ENCODE measurements around the gene GMPR2. TPM values are rescaled to one million over a fixed set of nuclear protein-coding genes. Genes with fewer than 3 reads are reported as not detected.

The GMPR2 gene
- total RNA-seq, 1 experiment from 2014 or later: 81.6 TPM

- DNase-seq: no peak
- Histone ChIP-seq H3K27me3 (ENCODE audit: control insufficient read depth, insufficient read depth, low read length) (no peaks in the 10 kb centered on the region), H3K36me3 (replicated peaks; ENCODE audit: control insufficient read depth, insufficient read depth, low read length) (peaks cover 2% of the 10 kb centered on the region; the same call in 1 of the 2 replicates), H3K4me3 (ENCODE audit: insufficient read depth, low read depth, low read length) (no peak overlapping the region)
These were observed 51.8 kb downstream of the GMPR2 start for GRCh38 chr14:24284501-24285035.

- Histone ChIP-seq H3K36me3 (replicated peaks; ENCODE audit: control insufficient read depth, insufficient read depth, low read length) (peaks cover 4% of the 10 kb centered on the region), H3K4me3 (ENCODE audit: insufficient read depth, low read depth, low read length) (no peak overlapping the region), H3K27me3 (ENCODE audit: control insufficient read depth, insufficient read depth, low read length) (no peaks in the 10 kb centered on the region)
- DNase-seq: no peak
These were observed 52.6 kb downstream of the GMPR2 start for GRCh38 chr14:24285351-24285750.

- DNase-seq: no peak
- Histone ChIP-seq H3K27me3 (ENCODE audit: control insufficient read depth, insufficient read depth, low read length) (no peaks in the 10 kb centered on the region), H3K36me3 (replicated peaks; ENCODE audit: control insufficient read depth, insufficient read depth, low read length) (peaks cover 4% of the 10 kb centered on the region)
These were observed 54.3 kb downstream of the GMPR2 start for GRCh38 chr14:24286996-24287395.

More at GRCh38 chr14:24286996-24287395, 54.3 kb downstream of the GMPR2 start:
- no peak overlapping the region for H3K4me3 ChIP-seq (ENCODE audit: insufficient read depth, low read depth, low read length)

Other genes with a start within 250 kb of the GMPR2 start
- gene DHRS4L2, start 244.0 kb upstream of the GMPR2 start, total RNA-seq (2014; rRNA removed; shearing (Covaris generic)): 8.0 and 12.2 TPM in 2 replicates
- gene CARMIL3, start 180.9 kb upstream of the GMPR2 start, total RNA-seq (2014; rRNA removed; shearing (Covaris generic)): 2.3 and 6.5 TPM in 2 replicates
- gene CPNE6, start 161.4 kb upstream of the GMPR2 start, total RNA-seq (2014; rRNA removed; shearing (Covaris generic)): 0.04 TPM in 1 of 2 replicates, not detected in the other
- 73.7 and 80.1 TPM in 2 replicates for gene PCK2, start 138.6 kb upstream of the GMPR2 start, total RNA-seq (2014; rRNA removed; shearing (Covaris generic))
- 70.4 and 90.1 TPM in 2 replicates for gene DCAF11, start 118.2 kb upstream of the GMPR2 start, total RNA-seq (2014; rRNA removed; shearing (Covaris generic))
- gene NRL, start 118.0 kb upstream of the GMPR2 start, total RNA-seq (2014; rRNA removed; shearing (Covaris generic)): 0.87 and 2.1 TPM in 2 replicates
- gene FITM1, start 102.3 kb upstream of the GMPR2 start, total RNA-seq (2014; rRNA removed; shearing (Covaris generic)): not detected in 2 replicates
- gene PSME1, start 96.7 kb upstream of the GMPR2 start, total RNA-seq (2014; rRNA removed; shearing (Covaris generic)): 46.9 and 49.3 TPM in 2 replicates
- gene EMC9, start 91.3 kb upstream of the GMPR2 start, total RNA-seq (2014; rRNA removed; shearing (Covaris generic)): 25.7 and 35.9 TPM in 2 replicates
- 129 and 134 TPM in 2 replicates for gene PSME2, start 86.3 kb upstream of the GMPR2 start, total RNA-seq (2014; rRNA removed; shearing (Covaris generic))
- gene RNF31, start 85.4 kb upstream of the GMPR2 start, total RNA-seq (2014; rRNA removed; shearing (Covaris generic)): 67.7 and 75.0 TPM in 2 replicates
- 8.1 and 11.2 TPM in 2 replicates for gene IRF9, start 71.7 kb upstream of the GMPR2 start, total RNA-seq (2014; rRNA removed; shearing (Covaris generic))
- gene REC8, start 60.8 kb upstream of the GMPR2 start, total RNA-seq (2014; rRNA removed; shearing (Covaris generic)): 5.6 and 5.9 TPM in 2 replicates
- gene IPO4, start 44.1 kb upstream of the GMPR2 start, total RNA-seq (2014; rRNA removed; shearing (Covaris generic)): 139 and 149 TPM in 2 replicates
- 27.4 and 35.2 TPM in 2 replicates for gene TM9SF1, start 37.5 kb upstream of the GMPR2 start, total RNA-seq (2014; rRNA removed; shearing (Covaris generic))
- gene TSSK4, start 27.2 kb upstream of the GMPR2 start, total RNA-seq (2014; rRNA removed; shearing (Covaris generic)): not detected in 2 replicates
- gene CHMP4A, start 19.4 kb upstream of the GMPR2 start, total RNA-seq (2014; rRNA removed; shearing (Covaris generic)): 17.6 and 20.8 TPM in 2 replicates
- 18.6 and 23.6 TPM in 2 replicates for gene MDP1, start 16.9 kb upstream of the GMPR2 start, total RNA-seq (2014; rRNA removed; shearing (Covaris generic))
- gene NEDD8, start 562 bp upstream of the GMPR2 start, total RNA-seq (2014; rRNA removed; shearing (Covaris generic)): 195 and 203 TPM in 2 replicates
- 46.9 and 52.2 TPM in 2 replicates for gene TINF2, start 9.7 kb downstream of the GMPR2 start, total RNA-seq (2014; rRNA removed; shearing (Covaris generic))
- 0.21 and 3.1 TPM in 2 replicates for gene TGM1, start 30.2 kb downstream of the GMPR2 start, total RNA-seq (2014; rRNA removed; shearing (Covaris generic))
- gene RABGGTA, start 38.7 kb downstream of the GMPR2 start, total RNA-seq (2014; rRNA removed; shearing (Covaris generic)): 22.8 and 25.9 TPM in 2 replicates
- 13.5 and 18.8 TPM in 2 replicates for gene DHRS1, start 66.9 kb downstream of the GMPR2 start, total RNA-seq (2014; rRNA removed; shearing (Covaris generic))
- 27.2 and 32.4 TPM in 2 replicates for gene NOP9, start 66.9 kb downstream of the GMPR2 start, total RNA-seq (2014; rRNA removed; shearing (Covaris generic))
- 0.48 TPM in 1 of 2 replicates, not detected in the other for gene CIDEB, start 75.0 kb downstream of the GMPR2 start, total RNA-seq (2014; rRNA removed; shearing (Covaris generic))
- gene LTB4R2, start 77.2 kb downstream of the GMPR2 start, total RNA-seq (2014; rRNA removed; shearing (Covaris generic)): 4.8 and 7.8 TPM in 2 replicates
- 4.2 and 5.0 TPM in 2 replicates for gene LTB4R, start 78.6 kb downstream of the GMPR2 start, total RNA-seq (2014; rRNA removed; shearing (Covaris generic))
- gene ADCY4, start 102.1 kb downstream of the GMPR2 start, total RNA-seq (2014; rRNA removed; shearing (Covaris generic)): 0.17 TPM in 1 of 2 replicates, not detected in the other
- not detected in 2 replicates for gene RIPK3, start 107.1 kb downstream of the GMPR2 start, total RNA-seq (2014; rRNA removed; shearing (Covaris generic))
- 12.2 and 28.3 TPM in 2 replicates for gene NFATC4, start 135.3 kb downstream of the GMPR2 start, total RNA-seq (2014; rRNA removed; shearing (Covaris generic))
- 3.6 and 6.1 TPM in 2 replicates for gene NYNRIN, start 166.1 kb downstream of the GMPR2 start, total RNA-seq (2014; rRNA removed; shearing (Covaris generic))
- 0.24 and 1.5 TPM in 2 replicates for gene CBLN3, start 196.7 kb downstream of the GMPR2 start, total RNA-seq (2014; rRNA removed; shearing (Covaris generic))
- gene KHNYN, start 197.0 kb downstream of the GMPR2 start, total RNA-seq (2014; rRNA removed; shearing (Covaris generic)): 24.8 and 27.4 TPM in 2 replicates
- gene SDR39U1, start 209.8 kb downstream of the GMPR2 start, total RNA-seq (2014; rRNA removed; shearing (Covaris generic)): 23.5 and 26.7 TPM in 2 replicates